HG03108 (cell line): ENCODE results near the gene TRPM5.
"Not testable (repeated sequence)": the region's sequence is repeated elsewhere in the genome, so short reads cannot be mapped to it uniquely, and the experiment has no call there.

Experiments
- ATAC-seq: cut with Tn5 transposase; IDR thresholded peaks from one replicate; pipeline ENCODE4 v1.9.1; 2021; ENCODE audit warnings: moderate library complexity; ENCODE audit not compliant: unreplicated experiment

Gene TRPM5, protein sequence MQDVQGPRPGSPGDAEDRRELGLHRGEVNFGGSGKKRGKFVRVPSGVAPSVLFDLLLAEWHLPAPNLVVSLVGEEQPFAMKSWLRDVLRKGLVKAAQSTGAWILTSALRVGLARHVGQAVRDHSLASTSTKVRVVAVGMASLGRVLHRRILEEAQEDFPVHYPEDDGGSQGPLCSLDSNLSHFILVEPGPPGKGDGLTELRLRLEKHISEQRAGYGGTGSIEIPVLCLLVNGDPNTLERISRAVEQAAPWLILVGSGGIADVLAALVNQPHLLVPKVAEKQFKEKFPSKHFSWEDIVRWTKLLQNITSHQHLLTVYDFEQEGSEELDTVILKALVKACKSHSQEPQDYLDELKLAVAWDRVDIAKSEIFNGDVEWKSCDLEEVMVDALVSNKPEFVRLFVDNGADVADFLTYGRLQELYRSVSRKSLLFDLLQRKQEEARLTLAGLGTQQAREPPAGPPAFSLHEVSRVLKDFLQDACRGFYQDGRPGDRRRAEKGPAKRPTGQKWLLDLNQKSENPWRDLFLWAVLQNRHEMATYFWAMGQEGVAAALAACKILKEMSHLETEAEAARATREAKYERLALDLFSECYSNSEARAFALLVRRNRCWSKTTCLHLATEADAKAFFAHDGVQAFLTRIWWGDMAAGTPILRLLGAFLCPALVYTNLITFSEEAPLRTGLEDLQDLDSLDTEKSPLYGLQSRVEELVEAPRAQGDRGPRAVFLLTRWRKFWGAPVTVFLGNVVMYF (N-terminal part only)

DNA sequence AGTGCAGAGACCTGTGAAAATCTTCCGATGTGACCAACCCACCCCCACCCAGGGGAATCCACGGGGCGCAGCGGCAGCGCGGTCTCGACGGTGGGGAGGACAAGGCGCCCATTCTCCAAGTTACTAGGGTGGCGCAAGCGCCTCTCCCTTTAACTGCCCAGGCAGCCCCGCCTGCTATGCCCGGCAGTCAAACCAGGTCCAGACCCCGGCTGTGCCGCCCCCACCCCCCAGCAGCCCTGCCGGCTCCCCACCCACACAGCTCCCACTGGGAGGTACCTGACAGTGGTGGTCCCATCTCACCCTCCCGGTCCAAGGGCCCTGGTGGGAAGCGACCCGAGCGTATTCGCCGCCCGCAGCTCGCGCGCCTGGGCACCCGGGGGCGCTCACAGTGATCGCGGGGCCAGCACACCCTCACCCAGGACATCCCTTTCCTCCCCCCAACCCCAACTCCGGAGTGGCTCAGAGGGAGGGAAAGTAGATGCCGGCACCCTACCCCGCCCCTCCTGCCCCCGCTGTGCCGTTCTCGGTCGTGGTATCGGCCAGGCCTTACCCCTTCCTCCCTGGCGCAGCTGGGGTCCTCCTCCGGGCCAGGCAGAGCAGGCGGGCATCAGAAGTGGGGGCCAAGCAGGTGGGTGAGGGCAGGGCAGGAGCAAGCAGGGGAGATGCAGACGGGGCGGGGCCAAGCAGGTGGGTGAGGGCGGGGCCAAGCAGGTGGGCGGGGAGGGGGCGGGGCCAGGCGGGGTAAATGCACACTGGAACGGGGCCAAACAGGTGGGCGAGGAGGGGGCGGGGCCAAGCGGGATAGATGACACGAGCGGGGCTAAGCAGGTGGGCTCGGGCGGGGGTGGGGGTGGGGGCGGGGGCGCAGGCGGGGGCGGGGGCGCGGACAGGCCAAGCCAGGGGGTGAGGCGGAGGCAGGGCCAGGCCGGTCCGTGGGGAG lies at the start of gene TRPM5:
TRPM5 (minus strand) TSS at position 634 of the 940 bp plus-strand sequence. CDS start 21,478 bp downstream, outside the sequence.
- ATAC-seq: no peak

- ATAC-seq: no peak
Observed at GRCh38 chr11:2489083-2489482, 44.8 kb upstream of the TRPM5 start.

DNA sequence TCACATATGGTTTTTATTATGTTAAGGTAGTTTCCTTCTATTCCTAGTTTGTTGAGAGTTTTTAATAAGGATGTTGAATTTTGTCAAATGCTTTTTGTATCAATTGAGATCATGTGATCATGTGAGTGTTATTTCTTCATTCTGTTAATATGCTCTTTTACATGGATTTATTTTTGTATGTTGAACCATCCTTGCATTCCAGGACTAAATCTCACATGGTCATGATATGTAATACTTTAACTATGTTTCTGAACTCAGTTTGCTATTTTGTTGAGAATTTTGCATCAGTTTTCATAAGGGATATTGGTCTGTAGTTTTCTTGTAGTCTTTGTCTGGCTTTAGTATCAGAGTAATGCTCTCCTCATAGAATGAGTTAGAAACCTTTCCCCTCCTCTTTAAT lies 43.7 kb upstream of the TRPM5 start:
- no peak for ATAC-seq

DNA sequence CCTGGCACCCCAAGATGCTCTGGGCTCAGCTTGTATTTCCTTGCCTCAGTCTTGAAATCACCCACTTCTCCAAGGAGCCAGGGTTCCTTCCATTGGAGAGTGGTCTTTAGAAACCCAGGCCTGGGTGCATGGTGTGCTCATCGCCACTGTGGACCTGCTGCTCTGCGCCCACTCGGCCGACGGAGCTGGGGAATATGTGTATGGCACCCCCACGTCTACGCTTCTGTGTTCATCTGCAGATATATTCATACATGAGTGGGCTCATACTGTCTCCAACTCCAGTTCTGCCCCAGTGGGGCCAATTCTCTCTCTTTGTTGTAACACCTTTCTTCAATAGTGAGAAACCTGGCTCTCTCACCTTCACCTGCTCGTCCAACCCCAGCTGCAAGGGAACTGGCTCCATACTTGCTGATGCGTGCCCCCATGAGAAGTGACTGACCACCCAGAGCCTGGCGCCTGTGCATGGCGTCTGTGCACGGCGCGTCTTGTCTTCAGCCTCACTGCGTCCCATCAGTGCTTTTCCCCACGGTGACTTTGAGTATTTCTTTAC lies 40.3 kb upstream of the TRPM5 start:
- ATAC-seq: no peak

DNA sequence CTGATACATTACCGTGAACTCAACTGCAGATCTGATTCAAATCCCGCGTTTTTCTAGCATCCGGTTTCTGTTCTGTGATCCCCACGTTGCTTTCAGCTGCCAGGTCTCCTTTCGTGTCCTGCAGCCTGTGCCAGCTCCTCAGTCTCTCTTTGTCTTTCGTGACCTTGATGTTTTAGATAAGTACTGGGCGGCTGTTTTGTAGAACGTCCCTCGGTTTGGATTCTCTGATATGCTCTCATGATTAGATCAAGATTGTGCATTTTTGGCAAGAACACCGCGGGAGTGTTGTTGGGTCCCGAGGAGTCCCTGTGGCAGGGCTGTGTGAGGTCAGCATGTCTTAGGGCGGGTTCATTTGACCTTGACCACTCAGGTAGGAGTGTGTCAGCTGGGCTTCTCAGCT lies 39.1 kb upstream of the TRPM5 start:
- ATAC-seq: no peak

DNA sequence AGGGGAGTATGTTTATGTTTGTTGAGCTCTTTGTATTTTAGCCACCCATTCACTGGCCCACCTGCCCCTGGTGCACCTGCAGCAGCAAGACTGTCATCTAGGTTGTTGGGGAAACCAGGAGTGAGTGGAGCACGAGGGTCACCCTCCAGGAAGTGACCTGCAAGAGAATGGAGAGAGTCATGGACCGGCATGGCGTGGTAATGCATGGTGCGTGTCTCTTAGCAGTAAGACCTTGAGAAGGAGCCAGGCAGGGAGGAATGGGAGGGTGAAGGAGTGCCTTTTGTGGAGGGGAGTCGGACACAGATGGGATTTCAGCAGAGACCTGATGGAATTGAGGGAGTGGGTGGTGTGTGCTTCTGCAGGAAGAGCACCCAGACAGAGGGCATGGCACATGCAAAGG lies 38.4 kb upstream of the TRPM5 start:
- no peak for ATAC-seq

GRCh38 chr11:2482204-2482603 lies 37.9 kb upstream of the TRPM5 start:
- no peak for ATAC-seq

- ATAC-seq: no peak
Observed at GRCh38 chr11:2481253-2481652, 36.9 kb upstream of the TRPM5 start.

- no peak for ATAC-seq
Observed at GRCh38 chr11:2480874-2481220, 36.5 kb upstream of the TRPM5 start.

DNA sequence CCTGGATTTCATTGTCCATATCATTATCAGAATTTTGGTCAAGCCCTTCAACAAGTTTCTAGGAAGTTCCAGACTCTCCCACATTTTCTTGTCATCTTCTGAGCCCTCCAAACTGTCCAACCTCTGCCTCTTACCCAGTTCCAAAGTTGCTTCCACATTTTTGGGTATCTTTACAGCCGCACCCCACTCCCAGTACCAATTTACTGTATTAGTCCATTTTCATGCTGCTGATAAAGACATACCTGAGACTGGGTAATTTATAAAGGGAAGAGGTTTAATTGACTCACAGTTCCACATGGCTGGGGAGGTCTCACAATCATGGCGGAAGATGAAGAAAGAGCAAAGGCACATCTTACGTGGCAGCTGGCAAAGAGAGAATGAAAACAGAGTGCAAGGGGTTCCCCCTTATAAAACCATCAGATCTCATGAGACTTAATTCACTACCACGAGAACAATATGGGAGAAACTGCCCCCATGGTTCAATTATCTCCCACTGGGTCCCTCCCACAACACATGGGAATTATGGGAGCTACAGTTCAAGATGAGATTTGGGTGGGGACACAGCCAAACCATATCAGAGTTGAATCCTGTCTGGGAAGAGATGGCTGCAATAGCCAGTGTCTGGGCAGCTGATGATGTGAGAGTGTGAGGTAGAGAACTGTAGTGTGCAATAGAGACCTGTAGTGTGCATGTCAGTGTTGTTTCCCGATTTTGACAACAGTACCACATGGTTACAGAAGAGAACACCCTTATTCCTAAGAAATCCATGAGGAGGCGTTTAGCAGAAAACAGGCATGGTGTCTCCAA lies 36.0 kb upstream of the TRPM5 start:
- not testable (repeated sequence) for ATAC-seq

DNA sequence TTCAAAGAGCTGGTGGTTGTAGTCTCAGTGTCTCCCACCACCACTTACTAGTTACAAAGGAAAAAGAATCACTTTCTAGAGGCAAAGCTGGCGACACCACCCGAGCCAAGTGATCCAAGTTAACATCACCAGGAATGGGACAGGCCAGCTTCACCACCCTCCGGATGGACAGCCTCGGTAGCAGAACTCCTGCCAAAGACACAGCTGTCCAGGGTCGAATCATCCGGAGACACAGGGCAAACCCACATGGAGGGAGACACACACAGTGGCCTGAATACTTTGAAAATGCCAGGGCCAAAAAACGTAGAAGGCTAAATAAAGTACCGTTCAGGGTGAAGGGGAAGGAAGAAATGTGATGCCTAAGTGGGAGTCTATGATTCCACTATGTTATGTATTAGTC lies 33.6 kb upstream of the TRPM5 start:
- no peak for ATAC-seq

DNA sequence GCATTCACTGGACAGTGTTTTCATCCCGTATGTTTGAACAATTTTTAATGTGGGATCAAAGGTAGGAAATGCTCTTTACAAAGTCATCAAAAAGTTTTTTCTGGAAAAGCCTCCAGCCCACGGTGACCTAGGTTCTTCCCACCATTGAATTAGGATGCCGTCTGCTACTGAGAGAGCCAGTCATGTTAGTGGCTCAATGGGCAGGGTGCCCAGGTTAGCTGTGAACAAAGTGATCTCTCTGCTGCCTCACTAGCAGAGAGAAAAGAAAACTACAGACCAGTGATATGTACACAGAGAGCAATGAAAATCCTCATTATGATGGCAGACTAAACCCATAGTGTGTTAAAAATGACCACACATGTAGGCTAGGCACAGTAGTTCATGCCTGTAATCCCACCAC lies 32.9 kb upstream of the TRPM5 start:
- ATAC-seq: no peak

DNA sequence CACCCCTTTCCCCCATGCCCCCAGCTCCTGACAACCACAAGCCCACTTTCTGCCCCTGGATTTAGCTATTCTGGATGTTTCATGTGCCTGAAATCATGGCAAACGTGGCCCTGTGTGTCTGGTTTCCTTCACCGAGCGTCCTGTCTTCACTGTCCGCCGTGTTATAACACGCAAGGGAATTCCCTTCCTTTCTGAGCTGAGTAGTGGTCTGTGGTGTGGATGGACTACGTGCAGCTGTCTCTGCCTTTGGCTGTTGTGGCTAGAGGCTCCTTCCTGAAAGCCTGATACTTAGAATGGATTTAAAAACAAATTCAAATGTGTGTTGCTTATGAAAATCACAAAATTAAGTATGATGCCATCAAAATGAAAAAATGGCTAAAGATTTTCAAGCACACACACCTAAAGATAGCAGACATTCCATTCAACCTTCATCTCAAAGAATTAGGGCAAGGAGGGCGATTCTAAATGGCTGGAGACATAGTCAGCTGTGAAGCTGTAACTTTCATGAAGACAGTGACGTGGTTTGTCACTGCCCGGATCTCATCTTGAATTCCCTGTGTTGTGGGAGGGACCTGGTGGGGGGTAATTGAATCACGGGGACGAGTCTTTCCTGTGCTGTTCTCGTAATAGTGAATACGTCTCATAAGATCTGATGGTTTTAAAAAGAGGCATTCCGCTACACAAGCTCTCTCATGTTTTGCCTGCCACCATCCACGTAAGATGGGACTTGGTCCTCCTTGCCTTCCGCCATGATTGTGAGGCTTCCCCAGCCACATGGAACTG lies 31.0 kb upstream of the TRPM5 start:
- ATAC-seq: no peak

DNA sequence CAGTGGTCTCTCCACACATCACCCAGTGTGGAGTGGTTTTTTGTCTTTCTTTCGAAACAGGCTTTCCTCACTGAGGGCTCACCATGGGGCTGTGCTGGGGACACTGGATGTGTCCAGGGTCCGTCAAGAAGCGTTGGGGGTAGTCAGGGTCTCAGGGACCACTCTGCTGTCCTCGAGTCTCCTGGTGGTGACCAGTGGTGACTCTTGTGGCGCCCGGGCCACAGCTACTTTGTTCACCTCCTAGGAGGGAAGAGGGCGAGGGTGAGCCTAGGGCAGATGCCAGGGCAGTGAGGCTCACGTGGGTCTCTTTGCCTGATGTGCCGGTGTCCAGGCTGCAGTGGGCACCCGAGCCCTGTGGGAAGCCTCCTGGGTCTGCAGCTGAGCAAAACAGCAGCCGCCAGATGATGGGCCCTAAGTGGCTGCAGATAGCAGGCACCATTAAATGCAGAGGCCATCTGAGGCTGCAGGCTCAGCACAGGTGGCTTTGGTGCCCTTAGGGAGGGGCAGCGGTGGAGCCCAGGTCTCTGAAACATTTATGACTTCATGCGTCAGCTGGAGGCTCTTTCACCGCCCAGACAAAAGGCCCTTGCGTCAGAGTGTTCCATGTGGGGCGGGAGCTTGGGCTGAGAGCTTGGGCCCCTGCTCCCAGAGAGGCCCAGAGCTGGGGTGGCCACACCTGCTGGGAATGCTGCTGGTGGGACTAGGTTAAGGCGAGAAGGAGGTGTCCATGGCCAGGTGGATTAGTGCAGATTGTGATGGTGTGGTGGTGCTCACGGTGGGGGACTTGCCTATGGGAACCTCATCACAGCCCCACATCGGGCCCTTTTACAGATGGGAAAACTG lies 30.0 kb upstream of the TRPM5 start:
- no peak for ATAC-seq

DNA sequence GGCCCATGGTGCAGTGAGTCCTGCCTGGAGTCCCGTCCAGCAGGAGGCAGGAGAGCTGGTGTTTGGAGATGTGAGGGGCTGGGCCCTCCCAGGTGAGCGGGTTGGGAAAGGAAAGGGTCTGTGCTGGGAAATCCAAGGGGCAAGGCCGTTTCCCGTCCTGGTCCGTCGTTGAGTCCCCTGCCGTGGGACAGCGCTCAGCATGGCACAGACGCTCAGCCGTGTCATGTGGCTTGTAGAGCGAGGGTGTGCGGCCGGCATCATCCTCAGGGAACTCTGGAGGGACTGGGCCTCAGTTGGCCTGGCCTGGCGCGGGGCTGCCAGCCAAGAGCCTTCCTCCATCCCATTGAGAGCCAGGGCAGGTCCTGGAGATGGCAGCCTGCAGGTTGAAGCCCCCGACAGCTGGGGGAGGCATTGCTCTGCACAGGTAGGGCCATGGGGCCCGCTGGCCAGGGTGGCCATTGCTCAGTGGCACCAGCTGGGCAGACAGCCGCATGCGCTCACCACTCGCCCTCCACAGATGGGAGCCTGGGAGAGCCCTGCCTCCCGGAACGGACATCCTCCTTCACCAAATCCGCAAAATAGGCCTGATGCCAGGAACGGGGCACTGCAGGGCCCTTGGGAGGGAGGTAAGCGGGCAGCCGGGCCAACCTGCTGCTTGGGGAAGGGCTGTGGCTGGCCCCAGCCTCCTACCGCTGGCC lies 29.2 kb upstream of the TRPM5 start:
- no peak for ATAC-seq

GRCh38 chr11:2472428-2473186 lies 28.3 kb upstream of the TRPM5 start:
- no peak for ATAC-seq

DNA sequence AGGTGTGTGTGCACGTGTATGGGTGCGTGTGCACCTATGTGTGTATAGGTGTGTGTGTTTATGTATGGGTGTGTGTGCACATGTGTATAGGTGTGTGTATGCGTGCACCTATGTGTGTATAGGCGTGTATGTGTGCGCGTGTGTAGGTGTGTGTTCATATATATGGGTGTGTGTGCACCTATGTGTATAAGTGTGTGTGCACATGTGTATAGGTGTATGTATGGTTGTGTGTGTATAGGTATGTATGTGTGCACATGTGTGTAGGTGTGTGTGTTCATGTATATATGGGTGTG lies 27.4 kb upstream of the TRPM5 start:
- ATAC-seq: no peak
